HepG2 (cell line): ENCODE measurements around the gene COQ4. TPM values are rescaled to one million over a fixed set of nuclear protein-coding genes. Genes with fewer than 3 reads are reported as not detected.

Experiments
- KDM5B ChIP-seq: sonication (generic); formaldehyde crosslinking; IDR thresholded peaks from 2 replicates; pipeline ENCODE4 v1.4.0; 2020; ENCODE audit warnings: missing genetic modification reagents, mild to moderate bottlenecking, borderline replicate concordance
- NBN ChIP-seq: fragments of 450-650 bp; conservative IDR thresholded peaks from 2 replicates; pipeline ENCODE4 v1.6.1; 2017
- POGK ChIP-seq: sonication (generic); formaldehyde crosslinking; conservative IDR thresholded peaks from 2 replicates; pipeline ENCODE4 v1.8.0; 2022; ENCODE audit warnings: mild to moderate bottlenecking, moderate library complexity, missing genetic modification reagents
- SIN3B ChIP-seq: fragments of 150-350 bp; IDR thresholded peaks from 2 replicates; pipeline ENCODE4 v1.6.1; 2014; ENCODE audit warnings: low read length
- ZIK1 ChIP-seq: sonication (generic); formaldehyde crosslinking; IDR thresholded peaks from 2 replicates; pipeline ENCODE4 v1.5.0; 2020; ENCODE audit warnings: mild to moderate bottlenecking, low read depth, missing genetic modification reagents, borderline replicate concordance
- ZNF230 ChIP-seq: sonication (generic); formaldehyde crosslinking; IDR thresholded peaks from 2 replicates; pipeline ENCODE4 v1.4.0; 2020; ENCODE audit warnings: mild to moderate bottlenecking, missing genetic modification reagents
- polyA plus RNA-seq, 8 experiments: library from polyadenylated mRNA; depleted of rRNA in 3 of 8; stranded (reverse) in 7 of 8; unstranded in 1 of 8; fragments of >200 nt; fragmentation: Illumina TruSeq in 4 of 8; extraction: Trizol in 4 of 8; gene quantifications; 2 replicates each; pipeline versions ENCODE4 v1.2.1 to v1.2.3, GENCODE V29; 2011 to 2016; ENCODE audit warnings: low read depth in 4 of 8, missing spikeins in 1 of 8, mixed read lengths in 1 of 8; ENCODE audit not compliant: insufficient read depth in 1 of 8
- total RNA-seq, 5 experiments: library from RNA; depleted of rRNA; stranded (reverse); fragments of >200 nt; fragmentation: Illumina TruSeq; extraction: Trizol; gene quantifications; 2 replicates each; pipeline ENCODE4 v1.2.3, GENCODE V29; 2016; ENCODE audit warnings: low read depth in 1 of 5
- TF ChIP-seq, protein P1 (sequence below): sonication (generic); formaldehyde crosslinking; IDR thresholded peaks from 2 replicates; pipeline ENCODE4 v1.5.0; 2020; ENCODE audit warnings: missing genetic modification reagents
- TF ChIP-seq, protein P2 (sequence below): sonication (generic); formaldehyde crosslinking; IDR thresholded peaks from 2 replicates; pipeline ENCODE4 v1.4.0; 2020; ENCODE audit warnings: mild to moderate bottlenecking, missing genetic modification reagents
- TF ChIP-seq, protein P3 (sequence below): sonication (generic); formaldehyde crosslinking; IDR thresholded peaks from 2 replicates; pipeline ENCODE4 v1.4.0; 2020; ENCODE audit warnings: mild to moderate bottlenecking, missing genetic modification reagents, borderline replicate concordance
- TF ChIP-seq, protein P4 (sequence below): sonication (generic); formaldehyde crosslinking; IDR thresholded peaks from 2 replicates; pipeline ENCODE4 v1.8.0; 2022; ENCODE audit warnings: mild to moderate bottlenecking, missing genetic modification reagents; ENCODE audit not compliant: insufficient replicate concordance
- TF ChIP-seq, protein P5 (sequence below): sonication (generic); formaldehyde crosslinking; conservative IDR thresholded peaks from 2 replicates; pipeline ENCODE4 v1.4.0; 2020; ENCODE audit warnings: missing genetic modification reagents

Gene COQ4
- total and polyA plus RNA-seq, 2 of the 13 experiments (the other 11 are each of a cell fraction or from before 2014, with no cell fraction given), result 26.1 to 36.0 TPM

- 0 out of 2 replicates have a peak, but pooled peaks have one; percentile 92 for TF ChIP-seq ZNF230 (CRISPR knock-in tag)
- TF ChIP-seq KDM5B (CRISPR knock-in tag), result peak; percentile 92
- TF ChIP-seq NBN, result no peak
- TF ChIP-seq, protein P1, sequence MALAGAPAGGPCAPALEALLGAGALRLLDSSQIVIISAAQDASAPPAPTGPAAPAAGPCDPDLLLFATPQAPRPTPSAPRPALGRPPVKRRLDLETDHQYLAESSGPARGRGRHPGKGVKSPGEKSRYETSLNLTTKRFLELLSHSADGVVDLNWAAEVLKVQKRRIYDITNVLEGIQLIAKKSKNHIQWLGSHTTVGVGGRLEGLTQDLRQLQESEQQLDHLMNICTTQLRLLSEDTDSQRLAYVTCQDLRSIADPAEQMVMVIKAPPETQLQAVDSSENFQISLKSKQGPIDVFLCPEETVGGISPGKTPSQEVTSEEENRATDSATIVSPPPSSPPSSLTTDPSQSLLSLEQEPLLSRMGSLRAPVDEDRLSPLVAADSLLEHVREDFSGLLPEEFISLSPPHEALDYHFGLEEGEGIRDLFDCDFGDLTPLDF, result no peak; the same call in 1 of the 2 replicates
- TF ChIP-seq, protein P2, sequence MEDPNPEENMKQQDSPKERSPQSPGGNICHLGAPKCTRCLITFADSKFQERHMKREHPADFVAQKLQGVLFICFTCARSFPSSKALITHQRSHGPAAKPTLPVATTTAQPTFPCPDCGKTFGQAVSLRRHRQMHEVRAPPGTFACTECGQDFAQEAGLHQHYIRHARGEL (CRISPR knock-in tag), result no peak
- TF ChIP-seq, protein P3, sequence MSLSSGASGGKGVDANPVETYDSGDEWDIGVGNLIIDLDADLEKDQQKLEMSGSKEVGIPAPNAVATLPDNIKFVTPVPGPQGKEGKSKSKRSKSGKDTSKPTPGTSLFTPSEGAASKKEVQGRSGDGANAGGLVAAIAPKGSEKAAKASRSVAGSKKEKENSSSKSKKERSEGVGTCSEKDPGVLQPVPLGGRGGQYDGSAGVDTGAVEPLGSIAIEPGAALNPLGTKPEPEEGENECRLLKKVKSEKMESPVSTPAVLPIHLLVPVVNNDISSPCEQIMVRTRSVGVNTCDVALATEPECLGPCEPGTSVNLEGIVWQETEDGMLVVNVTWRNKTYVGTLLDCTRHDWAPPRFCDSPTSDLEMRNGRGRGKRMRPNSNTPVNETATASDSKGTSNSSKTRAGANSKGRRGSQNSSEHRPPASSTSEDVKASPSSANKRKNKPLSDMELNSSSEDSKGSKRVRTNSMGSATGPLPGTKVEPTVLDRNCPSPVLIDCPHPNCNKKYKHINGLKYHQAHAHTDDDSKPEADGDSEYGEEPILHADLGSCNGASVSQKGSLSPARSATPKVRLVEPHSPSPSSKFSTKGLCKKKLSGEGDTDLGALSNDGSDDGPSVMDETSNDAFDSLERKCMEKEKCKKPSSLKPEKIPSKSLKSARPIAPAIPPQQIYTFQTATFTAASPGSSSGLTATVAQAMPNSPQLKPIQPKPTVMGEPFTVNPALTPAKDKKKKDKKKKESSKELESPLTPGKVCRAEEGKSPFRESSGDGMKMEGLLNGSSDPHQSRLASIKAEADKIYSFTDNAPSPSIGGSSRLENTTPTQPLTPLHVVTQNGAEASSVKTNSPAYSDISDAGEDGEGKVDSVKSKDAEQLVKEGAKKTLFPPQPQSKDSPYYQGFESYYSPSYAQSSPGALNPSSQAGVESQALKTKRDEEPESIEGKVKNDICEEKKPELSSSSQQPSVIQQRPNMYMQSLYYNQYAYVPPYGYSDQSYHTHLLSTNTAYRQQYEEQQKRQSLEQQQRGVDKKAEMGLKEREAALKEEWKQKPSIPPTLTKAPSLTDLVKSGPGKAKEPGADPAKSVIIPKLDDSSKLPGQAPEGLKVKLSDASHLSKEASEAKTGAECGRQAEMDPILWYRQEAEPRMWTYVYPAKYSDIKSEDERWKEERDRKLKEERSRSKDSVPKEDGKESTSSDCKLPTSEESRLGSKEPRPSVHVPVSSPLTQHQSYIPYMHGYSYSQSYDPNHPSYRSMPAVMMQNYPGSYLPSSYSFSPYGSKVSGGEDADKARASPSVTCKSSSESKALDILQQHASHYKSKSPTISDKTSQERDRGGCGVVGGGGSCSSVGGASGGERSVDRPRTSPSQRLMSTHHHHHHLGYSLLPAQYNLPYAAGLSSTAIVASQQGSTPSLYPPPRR, result peak; percentile 55; the same call in 1 of the 2 replicates
- 0 out of 2 replicates have a peak, but pooled peaks have one; percentile 15 for TF ChIP-seq POGK (CRISPR knock-in tag)
- TF ChIP-seq ZIK1, result no peak; the same call in 1 of the 2 replicates
- TF ChIP-seq SIN3B, result peak; percentile 90
- TF ChIP-seq, protein P4, sequence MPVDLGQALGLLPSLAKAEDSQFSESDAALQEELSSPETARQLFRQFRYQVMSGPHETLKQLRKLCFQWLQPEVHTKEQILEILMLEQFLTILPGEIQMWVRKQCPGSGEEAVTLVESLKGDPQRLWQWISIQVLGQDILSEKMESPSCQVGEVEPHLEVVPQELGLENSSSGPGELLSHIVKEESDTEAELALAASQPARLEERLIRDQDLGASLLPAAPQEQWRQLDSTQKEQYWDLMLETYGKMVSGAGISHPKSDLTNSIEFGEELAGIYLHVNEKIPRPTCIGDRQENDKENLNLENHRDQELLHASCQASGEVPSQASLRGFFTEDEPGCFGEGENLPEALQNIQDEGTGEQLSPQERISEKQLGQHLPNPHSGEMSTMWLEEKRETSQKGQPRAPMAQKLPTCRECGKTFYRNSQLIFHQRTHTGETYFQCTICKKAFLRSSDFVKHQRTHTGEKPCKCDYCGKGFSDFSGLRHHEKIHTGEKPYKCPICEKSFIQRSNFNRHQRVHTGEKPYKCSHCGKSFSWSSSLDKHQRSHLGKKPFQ (CRISPR knock-in tag), result peak; percentile 84
- TF ChIP-seq, protein P5, sequence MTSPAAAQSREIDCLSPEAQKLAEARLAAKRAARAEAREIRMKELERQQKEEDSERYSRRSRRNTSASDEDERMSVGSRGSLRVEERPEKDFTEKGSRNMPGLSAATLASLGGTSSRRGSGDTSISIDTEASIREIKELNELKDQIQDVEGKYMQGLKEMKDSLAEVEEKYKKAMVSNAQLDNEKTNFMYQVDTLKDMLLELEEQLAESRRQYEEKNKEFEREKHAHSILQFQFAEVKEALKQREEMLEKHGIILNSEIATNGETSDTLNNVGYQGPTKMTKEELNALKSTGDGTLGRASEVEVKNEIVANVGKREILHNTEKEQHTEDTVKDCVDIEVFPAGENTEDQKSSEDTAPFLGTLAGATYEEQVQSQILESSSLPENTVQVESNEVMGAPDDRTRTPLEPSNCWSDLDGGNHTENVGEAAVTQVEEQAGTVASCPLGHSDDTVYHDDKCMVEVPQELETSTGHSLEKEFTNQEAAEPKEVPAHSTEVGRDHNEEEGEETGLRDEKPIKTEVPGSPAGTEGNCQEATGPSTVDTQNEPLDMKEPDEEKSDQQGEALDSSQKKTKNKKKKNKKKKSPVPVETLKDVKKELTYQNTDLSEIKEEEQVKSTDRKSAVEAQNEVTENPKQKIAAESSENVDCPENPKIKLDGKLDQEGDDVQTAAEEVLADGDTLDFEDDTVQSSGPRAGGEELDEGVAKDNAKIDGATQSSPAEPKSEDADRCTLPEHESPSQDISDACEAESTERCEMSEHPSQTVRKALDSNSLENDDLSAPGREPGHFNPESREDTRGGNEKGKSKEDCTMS (CRISPR knock-in tag), result 0 out of 2 replicates have a peak, but pooled peaks have one; percentile 28
Observed at GRCh38 chr9:128322404-128323211, at the start of gene COQ4, which contains the start of gene TRUB2 (continued).
